Calu3 (cell line): ENCODE results near the gene APOBEC3B. TPM values are rescaled to one million over a fixed set of nuclear protein-coding genes. Genes with fewer than 3 reads are reported as not detected.

Experiments used
- BruUV-seq: library from RNA; stranded (reverse); fragments of 400-500 nt; replicated peaks from 2 replicates; lab custom pipeline; 2021; lab: Mats Ljungman, UMichigan
- CTCF ChIA-PET: fragments of 300-600 bp; sonication (Branson Sonifier 250); formaldehyde crosslinking; loops from one replicate; lab custom pipeline; 2022; ENCODE audit warnings: antibody characterized with exemption; lab: Charles Lee
- DNase-seq: peaks from one replicate; pipeline ENCODE4 v3.0.0; 2022
- H3K27ac Mint-ChIP-seq: one replicate; pipeline ENCODE4 v1.8.0; 2022; ENCODE audit warnings: mixed read lengths; ENCODE audit not compliant: unreplicated experiment
- H3K27me3 Mint-ChIP-seq: one replicate; pipeline ENCODE4 v1.8.0; 2022; ENCODE audit warnings: mixed read lengths; ENCODE audit not compliant: unreplicated experiment
- H3K36me3 Mint-ChIP-seq: one replicate; pipeline ENCODE4 v1.8.0; 2022; ENCODE audit warnings: mild to moderate bottlenecking, moderate library complexity, mixed read lengths; ENCODE audit not compliant: insufficient read depth, unreplicated experiment
- H3K4me1 Mint-ChIP-seq: one replicate; pipeline ENCODE4 v1.8.0; 2022; ENCODE audit warnings: mild to moderate bottlenecking, low read depth, mixed read lengths; ENCODE audit not compliant: unreplicated experiment
- H3K4me3 Mint-ChIP-seq: one replicate; pipeline ENCODE4 v1.8.0; 2022; ENCODE audit warnings: mild to moderate bottlenecking, low read depth, moderate library complexity, mixed read lengths; ENCODE audit not compliant: unreplicated experiment
- H3K9me3 Mint-ChIP-seq: one replicate; pipeline ENCODE4 v1.8.0; 2022; ENCODE audit warnings: low read depth, mixed read lengths; ENCODE audit not compliant: unreplicated experiment
- CTCF ChIP-seq: fragments of 200-600 bp; IDR thresholded peaks from one replicate; pipeline ENCODE4 v1.8.0; 2022; ENCODE audit warnings: antibody characterized with exemption; ENCODE audit not compliant: unreplicated experiment
- intact Hi-C: fragments of 100-400 bp; cut with micrococcal nuclease; formaldehyde crosslinking; loops from one replicate; pipeline ENCODE4 v1.10.0; 2022; ENCODE audit not compliant: unreplicated experiment
- total RNA-seq: library from RNA; stranded (reverse); gene quantifications from 2 replicates; pipeline ENCODE4 v1.2.3, GENCODE V29; 2022

Gene APOBEC3B
- total RNA-seq, 1 experiment from 2014 or later = 43.3 TPM

GRCh38 chr22:39026509-39027150 is 44.5 kb downstream of the APOBEC3B start:
- Mint-ChIP-seq H3K4me1 (no peaks in the 10 kb centered on the region), H3K36me3 (peaks cover 1% of the 10 kb centered on the region), H3K27ac (no peak overlapping the region), H3K4me3 (no peak overlapping the region), H3K9me3 (no peaks in the 10 kb centered on the region), H3K27me3 (no peaks in the 10 kb centered on the region)
- CTCF ChIA-PET = no interaction called here
- no TSS peak for BruUV-seq
- intact Hi-C loops = no loop called here
- DNase-seq = no peak
- no peak for TF ChIP-seq CTCF

- intact Hi-C loops = no loop called here
- H3K36me3 Mint-ChIP-seq = no peaks in the 10 kb centered on the region
- no peak for DNase-seq
- H3K4me1 Mint-ChIP-seq = no peaks in the 10 kb centered on the region
- H3K27me3 Mint-ChIP-seq = no peaks in the 10 kb centered on the region
- CTCF ChIA-PET = no interaction called here
- BruUV-seq = no TSS peak
- no peaks in the 10 kb centered on the region for H3K9me3 Mint-ChIP-seq
- H3K4me3 Mint-ChIP-seq = no peak overlapping the region
- no peak overlapping the region for H3K27ac Mint-ChIP-seq
- no peak for TF ChIP-seq CTCF
Measured at GRCh38 chr22:39027717-39028116, 45.6 kb downstream of the APOBEC3B start.

- intact Hi-C loops = no loop called here
- no peaks in the 10 kb centered on the region for H3K4me1 Mint-ChIP-seq
- CTCF ChIA-PET = no interaction called here
- BruUV-seq = no TSS peak
- no peak overlapping the region for H3K4me3 Mint-ChIP-seq
- no peak for DNase-seq
- H3K9me3 Mint-ChIP-seq = no peaks in the 10 kb centered on the region
- H3K27ac Mint-ChIP-seq = no peak overlapping the region
- H3K27me3 Mint-ChIP-seq = no peaks in the 10 kb centered on the region
- H3K36me3 Mint-ChIP-seq = no peaks in the 10 kb centered on the region
- no peak for TF ChIP-seq CTCF
Measured at GRCh38 chr22:39028281-39028680, 46.1 kb downstream of the APOBEC3B start.

GRCh38 chr22:39029227-39029626 is 47.1 kb downstream of the APOBEC3B start:
- Mint-ChIP-seq H3K27ac (no peak overlapping the region), H3K27me3 (no peaks in the 10 kb centered on the region), H3K4me1 (no peaks in the 10 kb centered on the region), H3K9me3 (no peaks in the 10 kb centered on the region), H3K36me3 (no peaks in the 10 kb centered on the region), H3K4me3 (no peak overlapping the region)
- TF ChIP-seq CTCF = no peak
- DNase-seq = no peak
- intact Hi-C loops = no loop called here
- BruUV-seq = no TSS peak
- CTCF ChIA-PET = interaction anchor here (0.6 kb wide), 1 partner anchor 26 kb away, joined by 6 read pairs; no protein-coding TSS in a partner anchor
